PC-3 (cell line): ENCODE results near the gene RASAL2.

ENCODE experiments used
- CTCF ChIP-seq: fragments of 300-600 bp; sonication (generic); conservative IDR thresholded peaks from 2 replicates; pipeline ENCODE4 v1.5.1; 2017; ENCODE audit warnings: antibody characterized with exemption, low read depth, mild to moderate bottlenecking, low read length
- EZH2 ChIP-seq: fragments of 300-600 bp; sonication (generic); IDR thresholded peaks from one replicate; pipeline ENCODE4 v1.6.1; 2017; ENCODE audit warnings: antibody characterized with exemption, mild to moderate bottlenecking, low read length; ENCODE audit not compliant: unreplicated experiment
- EZH2phosphoT487 ChIP-seq: fragments of 300-600 bp; sonication (generic); IDR thresholded peaks from 2 replicates; pipeline ENCODE4 v1.6.1; 2018; ENCODE audit warnings: mild to moderate bottlenecking, antibody characterized with exemption, low read length, borderline replicate concordance

GRCh38 chr1:178528228-178528952, 434.5 kb downstream of the RASAL2 start:
- TF ChIP-seq CTCF, result no peak
- TF ChIP-seq EZH2, result no peak
- TF ChIP-seq EZH2phosphoT487, result no peak
